ENCODE measurements around the gene SCG3.

DNA sequence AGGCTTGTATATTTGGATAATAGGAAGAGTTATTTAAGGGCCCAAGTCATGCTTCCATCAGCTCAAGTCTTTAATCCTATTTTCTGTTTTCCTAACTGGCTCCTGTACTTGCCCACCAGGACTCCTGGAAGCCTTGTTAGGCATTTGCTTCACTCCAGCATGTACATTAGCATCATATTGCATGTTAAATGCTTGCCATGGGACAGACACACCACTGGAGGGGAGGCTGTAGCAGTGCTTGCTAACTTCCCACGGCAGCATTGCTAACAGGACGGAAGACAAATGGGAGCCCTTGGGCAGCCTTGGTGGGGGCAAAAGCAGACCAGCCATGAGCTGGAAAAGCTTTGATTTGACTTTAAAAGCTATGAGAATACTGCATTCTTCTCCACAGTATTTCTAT, 76.1 kb downstream of the SCG3 start:
- no peak for TF ChIP-seq EP300 (IDR thresholded peaks at IDR 0.05)
- TF ChIP-seq, protein P1, sequence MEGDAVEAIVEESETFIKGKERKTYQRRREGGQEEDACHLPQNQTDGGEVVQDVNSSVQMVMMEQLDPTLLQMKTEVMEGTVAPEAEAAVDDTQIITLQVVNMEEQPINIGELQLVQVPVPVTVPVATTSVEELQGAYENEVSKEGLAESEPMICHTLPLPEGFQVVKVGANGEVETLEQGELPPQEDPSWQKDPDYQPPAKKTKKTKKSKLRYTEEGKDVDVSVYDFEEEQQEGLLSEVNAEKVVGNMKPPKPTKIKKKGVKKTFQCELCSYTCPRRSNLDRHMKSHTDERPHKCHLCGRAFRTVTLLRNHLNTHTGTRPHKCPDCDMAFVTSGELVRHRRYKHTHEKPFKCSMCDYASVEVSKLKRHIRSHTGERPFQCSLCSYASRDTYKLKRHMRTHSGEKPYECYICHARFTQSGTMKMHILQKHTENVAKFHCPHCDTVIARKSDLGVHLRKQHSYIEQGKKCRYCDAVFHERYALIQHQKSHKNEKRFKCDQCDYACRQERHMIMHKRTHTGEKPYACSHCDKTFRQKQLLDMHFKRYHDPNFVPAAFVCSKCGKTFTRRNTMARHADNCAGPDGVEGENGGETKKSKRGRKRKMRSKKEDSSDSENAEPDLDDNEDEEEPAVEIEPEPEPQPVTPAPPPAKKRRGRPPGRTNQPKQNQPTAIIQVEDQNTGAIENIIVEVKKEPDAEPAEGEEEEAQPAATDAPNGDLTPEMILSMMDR (IDR thresholded peaks at IDR 0.05): no peak
- no peak for TF ChIP-seq ESRRA (IDR thresholded peaks at IDR 0.05; ENCODE audit: borderline replicate concordance, low read length)
- TF ChIP-seq PBX3 (IDR thresholded peaks at IDR 0.05): no peak
- no peak for TF ChIP-seq ZNF302 (CRISPR knock-in tag; IDR thresholded peaks at IDR 0.05)
- TF ChIP-seq SMC3 (IDR thresholded peaks at IDR 0.05): no peak
- no peak for TF ChIP-seq POLR2A (IDR thresholded peaks at IDR 0.05; ENCODE audit: low read length)
- no peak for TF ChIP-seq KDM1A (IDR thresholded peaks at IDR 0.05; ENCODE audit: low read depth)
- no peak for TF ChIP-seq JUN (IDR thresholded peaks at IDR 0.05)
- no peak for TF ChIP-seq ZFP36 (IDR thresholded peaks at IDR 0.05; ENCODE audit: borderline replicate concordance, partially characterized antibody)

Data from A549 (cell line).